PFSK-1 (cell line): ENCODE measurements around the gene RNF126.

Experiments
- FOXP2 ChIP-seq: optimal IDR thresholded peaks from 2 replicates; pipeline ENCODE3; 2011; ENCODE audit warnings: borderline replicate concordance, control low read depth, inconsistent platforms; ENCODE audit not compliant: insufficient read depth; ENCODE audit errors: extremely low read length, extremely low read depth
- POLR2AphosphoS5 ChIP-seq: IDR thresholded peaks from 2 replicates; pipeline ENCODE4 v1.6.1; 2012; ENCODE audit warnings: low read depth, mild to moderate bottlenecking, control low read depth, low read length, moderate library complexity
- REST ChIP-seq, 2 experiments: IDR thresholded peaks; 2 replicates each; pipeline versions ENCODE4 v1.6.1 to v1.8.0; 2011 to 2012; ENCODE audit warnings: low read depth in 2 of 2, low read length in 2 of 2, control low read depth in 1 of 2, inconsistent platforms in 1 of 2, mild to moderate bottlenecking in 1 of 2, moderate library complexity in 1 of 2; ENCODE audit not compliant: insufficient read depth in 1 of 2
- SIN3A ChIP-seq: IDR thresholded peaks from 2 replicates; pipeline ENCODE4 v1.6.1; 2012; ENCODE audit warnings: mild to moderate bottlenecking, low read length, moderate library complexity, borderline replicate concordance; ENCODE audit not compliant: insufficient read depth
- TAF1 ChIP-seq: IDR thresholded peaks from 2 replicates; pipeline ENCODE4 v1.6.1; 2012; ENCODE audit warnings: low read length, control low read depth, borderline replicate concordance; ENCODE audit not compliant: insufficient read depth

DNA sequence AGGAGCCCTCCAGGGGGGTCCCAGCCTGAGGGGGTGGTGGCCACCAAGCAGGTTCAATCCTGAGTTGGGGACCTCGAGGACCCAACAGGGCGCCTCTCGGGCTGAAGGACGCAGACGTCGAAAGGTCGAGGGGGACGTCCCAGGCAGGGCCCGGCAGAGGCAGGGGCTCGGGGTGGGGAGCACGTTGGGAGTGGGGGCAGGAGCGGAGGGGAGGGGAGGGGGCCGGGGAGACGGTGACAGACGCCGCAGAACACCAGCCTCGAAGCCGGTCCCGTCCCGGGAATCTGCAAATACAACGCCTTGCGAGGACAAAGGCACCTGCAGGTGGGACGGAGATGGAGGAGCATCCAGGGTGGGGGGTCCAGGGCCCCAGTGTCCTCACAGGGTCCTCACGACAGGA, 19.3 kb downstream of the RNF126 start:
- TF ChIP-seq POLR2AphosphoS5 (no peak), REST (IDR thresholded peaks at IDR 0.05; ENCODE audit: insufficient read depth in 1 of 2, low read depth in 2 of 2, low read length in 2 of 2) (no peak), TAF1 (no peak), SIN3A (no peak), FOXP2 (no peak)
